HG03135 (cell line): ENCODE data around the gene TMPRSS3.

ENCODE experiments used
- ATAC-seq: cut with Tn5 transposase; IDR thresholded peaks from one replicate; pipeline ENCODE4 v1.9.1; 2021; ENCODE audit warnings: mild to moderate bottlenecking, moderate library complexity; ENCODE audit not compliant: unreplicated experiment

Gene TMPRSS3

GRCh38 chr21:42353623-42354022 is 42.2 kb downstream of the TMPRSS3 start:
- ATAC-seq: no peak

GRCh38 chr21:42352441-42353095 is 43.3 kb downstream of the TMPRSS3 start:
- ATAC-seq: no peak

GRCh38 chr21:42351626-42352440 is 44.0 kb downstream of the TMPRSS3 start:
- no peak for ATAC-seq

- no peak for ATAC-seq
These were observed 44.9 kb downstream of the TMPRSS3 start, which contains the start of gene TFF2 for GRCh38 chr21:42350927-42351426. TSS of gene TFF2 (minus strand) at chr21:42350994. CDS start at chr21:42350957, 37 bp downstream.

GRCh38 chr21:42350318-42350910 is 45.4 kb downstream of the TMPRSS3 start:
- no peak for ATAC-seq

GRCh38 chr21:42349420-42350317 is 46.2 kb downstream of the TMPRSS3 start:
- no peak for ATAC-seq

GRCh38 chr21:42348762-42349161 is 47.1 kb downstream of the TMPRSS3 start:
- ATAC-seq: no peak

GRCh38 chr21:42347601-42348327 is 48.1 kb downstream of the TMPRSS3 start:
- ATAC-seq: no peak

GRCh38 chr21:42346866-42347600 is 48.8 kb downstream of the TMPRSS3 start:
- no peak for ATAC-seq

- ATAC-seq: no peak
These were observed 49.4 kb downstream of the TMPRSS3 start for GRCh38 chr21:42346441-42346840.

- no peak for ATAC-seq
These were observed 51.2 kb downstream of the TMPRSS3 start for GRCh38 chr21:42344631-42345030.

GRCh38 chr21:42343963-42344510 is 51.8 kb downstream of the TMPRSS3 start:
- no peak for ATAC-seq

GRCh38 chr21:42343556-42343955 is 52.3 kb downstream of the TMPRSS3 start:
- ATAC-seq: no peak

- ATAC-seq: no peak
These were observed 52.8 kb downstream of the TMPRSS3 start for GRCh38 chr21:42343101-42343500.

GRCh38 chr21:42341776-42342542 is 53.9 kb downstream of the TMPRSS3 start:
- no peak for ATAC-seq

- no peak for ATAC-seq
These were observed 55.4 kb downstream of the TMPRSS3 start for GRCh38 chr21:42340187-42341050.
